Measurements from ENCODE around the gene ZXDB.
"Not testable (repeated sequence)": the region's sequence is repeated elsewhere in the genome, so short reads cannot be mapped to it uniquely, and the experiment has no call there.

The ZXDB gene

DNA sequence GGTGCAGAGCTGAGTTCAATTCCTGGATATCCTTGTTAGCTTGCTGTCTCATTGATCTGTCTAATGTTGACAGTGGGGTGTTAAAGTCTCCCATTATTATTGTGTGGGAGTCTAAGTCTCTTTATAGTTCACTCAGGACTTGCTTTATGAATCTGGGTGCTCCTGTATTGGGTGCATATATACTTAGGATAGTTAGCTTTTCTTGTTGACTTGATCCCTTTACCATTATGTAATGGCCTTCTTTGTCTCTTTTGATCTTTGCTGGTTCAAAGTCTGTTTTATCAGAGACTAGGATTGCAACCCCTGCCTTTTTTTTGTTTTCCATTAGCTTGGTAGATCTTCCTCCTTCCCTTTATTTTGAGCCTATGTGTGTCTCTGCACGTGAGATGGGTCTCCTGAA, 21.5 kb downstream of the ZXDB start:
- Mint-ChIP-seq H3K36me3 (ENCODE audit: low read depth) (peaks cover 16% of the 10 kb centered on the region), H3K9me3 (peaks cover 17% of the 10 kb centered on the region)
- not testable (repeated sequence) for DNase-seq, H3K27me3 Mint-ChIP-seq, H3K4me1 Mint-ChIP-seq, H3K4me3 Mint-ChIP-seq, H3K27ac Mint-ChIP-seq, ATAC-seq

DNA sequence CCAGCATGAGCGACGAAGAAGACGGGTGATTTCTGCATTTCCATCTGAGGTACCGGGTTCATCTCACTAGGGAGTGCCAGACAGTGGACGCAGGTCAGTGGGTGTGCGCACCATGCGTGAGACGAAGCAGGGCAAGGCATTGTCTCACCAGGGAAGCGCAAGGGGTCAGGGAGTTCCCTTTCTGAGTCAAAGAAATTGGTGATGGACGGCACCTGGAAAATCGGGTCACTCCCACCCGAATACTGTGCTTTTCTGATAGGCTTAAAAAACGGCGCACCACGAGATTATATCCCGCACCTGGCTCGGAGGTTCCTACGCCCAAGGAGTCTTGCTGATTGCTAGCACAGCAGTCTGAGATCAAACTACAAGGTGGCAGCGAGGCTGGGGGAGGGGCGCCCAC, 37.6 kb downstream of the ZXDB start:
- not testable (repeated sequence) for H3K4me3 Mint-ChIP-seq; H3K4me1 Mint-ChIP-seq; H3K27me3 Mint-ChIP-seq; H3K27ac Mint-ChIP-seq; DNase-seq; H3K36me3 Mint-ChIP-seq (ENCODE audit: low read depth); ATAC-seq
- peaks cover 26% of the 10 kb centered on the region for H3K9me3 Mint-ChIP-seq

DNA sequence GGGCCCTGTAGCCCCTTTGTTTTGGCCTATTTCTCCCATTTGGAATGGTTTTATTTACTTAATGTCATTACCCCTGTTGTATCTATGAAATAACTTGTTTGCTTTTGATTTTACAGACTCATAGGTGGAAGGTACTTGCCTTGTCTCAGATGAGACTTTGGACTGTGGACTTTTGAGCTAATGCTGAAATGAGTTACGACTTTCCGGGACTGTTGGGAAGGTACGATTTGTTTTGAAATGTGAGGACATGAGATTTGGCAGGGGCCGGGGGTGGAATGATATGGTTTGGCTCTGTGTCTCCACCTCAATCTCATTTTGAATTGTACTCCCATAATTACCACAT, 48.8 kb downstream of the ZXDB start:
- no peak for ATAC-seq
- Mint-ChIP-seq H3K4me1 (no peaks in the 10 kb centered on the region), H3K4me3 (no peak overlapping the region), H3K27ac (no peak overlapping the region), H3K36me3 (ENCODE audit: low read depth) (peaks cover 2% of the 10 kb centered on the region), H3K9me3 (peaks cover 32% of the 10 kb centered on the region), H3K27me3 (no peaks in the 10 kb centered on the region)
- no peak for DNase-seq

DNA sequence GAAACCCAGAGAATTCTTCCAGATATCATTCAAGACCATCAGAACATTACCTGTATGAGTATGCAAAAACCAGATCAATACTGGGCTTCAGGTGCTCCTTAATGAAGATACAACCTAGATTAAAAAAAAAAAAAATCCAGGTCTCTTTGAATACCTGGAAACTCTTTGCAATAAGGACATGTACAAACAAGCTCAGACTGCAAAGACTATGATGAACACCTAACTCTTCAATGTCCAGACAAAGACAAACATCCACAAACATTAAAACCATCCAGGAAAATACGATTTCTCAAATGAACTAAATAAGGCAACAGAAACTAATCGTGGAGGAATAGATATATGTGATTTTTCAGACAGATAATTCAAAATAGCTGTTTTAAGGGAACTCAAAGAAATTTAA, 49.5 kb downstream of the ZXDB start:
- no peaks in the 10 kb centered on the region for H3K27me3 Mint-ChIP-seq
- H3K9me3 Mint-ChIP-seq = peaks cover 25% of the 10 kb centered on the region
- peaks cover 2% of the 10 kb centered on the region for H3K36me3 Mint-ChIP-seq (ENCODE audit: low read depth)
- no peaks in the 10 kb centered on the region for H3K4me1 Mint-ChIP-seq
- ATAC-seq (no peak), DNase-seq (no peak)
- H3K27ac Mint-ChIP-seq = no peak overlapping the region
- no peak overlapping the region for H3K4me3 Mint-ChIP-seq

DNA sequence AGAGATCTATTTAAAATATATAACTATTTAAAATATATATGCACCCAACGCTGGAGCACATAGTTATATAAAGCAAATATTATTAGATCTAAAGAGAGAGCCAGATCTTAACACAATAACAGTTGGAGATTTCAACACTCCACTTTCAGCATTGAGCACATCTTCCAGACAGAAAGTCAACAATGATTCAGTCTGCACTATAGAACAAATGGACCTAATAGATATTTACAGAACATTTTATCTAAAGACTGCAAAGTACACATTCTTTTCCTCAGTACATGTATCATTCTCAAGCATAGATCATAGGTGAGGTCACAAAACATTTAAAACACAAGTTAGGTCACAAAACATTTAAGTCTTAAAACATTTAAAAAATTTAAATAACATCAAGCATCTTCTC, 51.9 kb downstream of the ZXDB start:
- Mint-ChIP-seq H3K27ac (no peak overlapping the region), H3K4me3 (no peak overlapping the region), H3K4me1 (no peaks in the 10 kb centered on the region), H3K36me3 (ENCODE audit: low read depth) (peaks cover 2% of the 10 kb centered on the region), H3K9me3 (peaks cover 14% of the 10 kb centered on the region), H3K27me3 (no peaks in the 10 kb centered on the region)
- DNase-seq (no peak), ATAC-seq (no peak)

DNA sequence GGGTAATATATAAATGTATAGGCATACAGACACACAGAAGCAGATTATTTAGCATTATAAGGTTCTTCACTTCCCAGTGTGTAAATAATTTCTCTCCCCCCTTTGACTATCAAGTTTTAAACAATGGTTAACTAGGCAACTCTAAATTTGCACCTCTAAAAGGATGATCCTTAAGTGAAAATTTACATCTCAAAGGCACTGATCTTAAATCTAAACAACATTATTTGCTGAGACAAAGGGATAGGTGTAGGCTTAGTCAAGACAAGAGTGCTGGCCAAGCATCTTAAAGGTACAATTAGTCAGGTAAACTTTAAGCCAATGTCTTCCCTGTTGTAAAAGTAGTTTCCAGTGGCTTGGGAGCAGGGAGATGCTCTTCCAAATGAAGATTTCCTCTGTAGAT, 55.2 kb downstream of the ZXDB start:
- no peaks in the 10 kb centered on the region for H3K27me3 Mint-ChIP-seq
- H3K4me3 Mint-ChIP-seq = no peak overlapping the region
- DNase-seq (no peak), ATAC-seq (no peak)
- no peaks in the 10 kb centered on the region for H3K9me3 Mint-ChIP-seq
- no peaks in the 10 kb centered on the region for H3K4me1 Mint-ChIP-seq
- no peaks in the 10 kb centered on the region for H3K36me3 Mint-ChIP-seq (ENCODE audit: low read depth)
- H3K27ac Mint-ChIP-seq = no peak overlapping the region

All from activated naive CD8-positive, alpha-beta T cell treated with anti-CD3 and anti-CD28 coated beads, Interleukin-2, amount 50 U/mL, for 24 hours (primary cell).